Measurements from ENCODE around the gene SMARCB1.

DNA sequence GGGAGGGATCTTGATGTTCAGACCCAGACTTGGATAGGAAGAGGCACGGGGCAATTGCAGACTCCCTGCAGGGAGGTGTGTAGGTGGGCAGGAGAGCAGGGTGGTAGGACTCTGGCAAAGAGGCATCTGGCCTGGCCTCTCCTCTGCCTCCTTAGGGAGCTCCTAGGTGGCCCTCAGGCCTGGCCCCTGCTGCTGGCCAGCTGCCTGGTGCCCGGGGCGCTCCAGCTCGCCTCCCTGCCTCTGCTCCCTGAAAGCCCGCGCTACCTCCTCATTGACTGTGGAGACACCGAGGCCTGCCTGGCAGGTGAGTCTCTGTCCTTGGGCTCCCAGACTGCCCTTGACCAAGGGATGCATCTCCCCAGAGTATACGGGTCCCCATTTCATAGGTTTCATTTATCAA is 90.8 kb downstream of the SMARCB1 start:
- TF ChIP-seq, protein P1, sequence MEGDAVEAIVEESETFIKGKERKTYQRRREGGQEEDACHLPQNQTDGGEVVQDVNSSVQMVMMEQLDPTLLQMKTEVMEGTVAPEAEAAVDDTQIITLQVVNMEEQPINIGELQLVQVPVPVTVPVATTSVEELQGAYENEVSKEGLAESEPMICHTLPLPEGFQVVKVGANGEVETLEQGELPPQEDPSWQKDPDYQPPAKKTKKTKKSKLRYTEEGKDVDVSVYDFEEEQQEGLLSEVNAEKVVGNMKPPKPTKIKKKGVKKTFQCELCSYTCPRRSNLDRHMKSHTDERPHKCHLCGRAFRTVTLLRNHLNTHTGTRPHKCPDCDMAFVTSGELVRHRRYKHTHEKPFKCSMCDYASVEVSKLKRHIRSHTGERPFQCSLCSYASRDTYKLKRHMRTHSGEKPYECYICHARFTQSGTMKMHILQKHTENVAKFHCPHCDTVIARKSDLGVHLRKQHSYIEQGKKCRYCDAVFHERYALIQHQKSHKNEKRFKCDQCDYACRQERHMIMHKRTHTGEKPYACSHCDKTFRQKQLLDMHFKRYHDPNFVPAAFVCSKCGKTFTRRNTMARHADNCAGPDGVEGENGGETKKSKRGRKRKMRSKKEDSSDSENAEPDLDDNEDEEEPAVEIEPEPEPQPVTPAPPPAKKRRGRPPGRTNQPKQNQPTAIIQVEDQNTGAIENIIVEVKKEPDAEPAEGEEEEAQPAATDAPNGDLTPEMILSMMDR (conservative IDR thresholded peaks at IDR 0.05; ENCODE audit: low read depth in 2 of 2): no peak
- TF ChIP-seq ZNF462 (CRISPR knock-in tag; IDR thresholded peaks at IDR 0.05) (no peak), ETS1 (IDR thresholded peaks at IDR 0.05) (no peak), EZH2phosphoT487 (IDR thresholded peaks at IDR 0.05; ENCODE audit: unreplicated experiment) (no peak), CREB1 (CRISPR knock-in tag; IDR thresholded peaks at IDR 0.05; ENCODE audit: low read depth) (no peak)
- TF ChIP-seq, protein P2, sequence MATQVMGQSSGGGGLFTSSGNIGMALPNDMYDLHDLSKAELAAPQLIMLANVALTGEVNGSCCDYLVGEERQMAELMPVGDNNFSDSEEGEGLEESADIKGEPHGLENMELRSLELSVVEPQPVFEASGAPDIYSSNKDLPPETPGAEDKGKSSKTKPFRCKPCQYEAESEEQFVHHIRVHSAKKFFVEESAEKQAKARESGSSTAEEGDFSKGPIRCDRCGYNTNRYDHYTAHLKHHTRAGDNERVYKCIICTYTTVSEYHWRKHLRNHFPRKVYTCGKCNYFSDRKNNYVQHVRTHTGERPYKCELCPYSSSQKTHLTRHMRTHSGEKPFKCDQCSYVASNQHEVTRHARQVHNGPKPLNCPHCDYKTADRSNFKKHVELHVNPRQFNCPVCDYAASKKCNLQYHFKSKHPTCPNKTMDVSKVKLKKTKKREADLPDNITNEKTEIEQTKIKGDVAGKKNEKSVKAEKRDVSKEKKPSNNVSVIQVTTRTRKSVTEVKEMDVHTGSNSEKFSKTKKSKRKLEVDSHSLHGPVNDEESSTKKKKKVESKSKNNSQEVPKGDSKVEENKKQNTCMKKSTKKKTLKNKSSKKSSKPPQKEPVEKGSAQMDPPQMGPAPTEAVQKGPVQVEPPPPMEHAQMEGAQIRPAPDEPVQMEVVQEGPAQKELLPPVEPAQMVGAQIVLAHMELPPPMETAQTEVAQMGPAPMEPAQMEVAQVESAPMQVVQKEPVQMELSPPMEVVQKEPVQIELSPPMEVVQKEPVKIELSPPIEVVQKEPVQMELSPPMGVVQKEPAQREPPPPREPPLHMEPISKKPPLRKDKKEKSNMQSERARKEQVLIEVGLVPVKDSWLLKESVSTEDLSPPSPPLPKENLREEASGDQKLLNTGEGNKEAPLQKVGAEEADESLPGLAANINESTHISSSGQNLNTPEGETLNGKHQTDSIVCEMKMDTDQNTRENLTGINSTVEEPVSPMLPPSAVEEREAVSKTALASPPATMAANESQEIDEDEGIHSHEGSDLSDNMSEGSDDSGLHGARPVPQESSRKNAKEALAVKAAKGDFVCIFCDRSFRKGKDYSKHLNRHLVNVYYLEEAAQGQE (IDR thresholded peaks at IDR 0.05; ENCODE audit: unreplicated experiment): no peak

Data from GM23338 (cell line).